Gastrocnemius medialis (tissue), 4 donors: ENCODE measurements around the gene SAMD4A. TPM values are rescaled to one million over a fixed set of nuclear protein-coding genes. Genes with fewer than 3 reads are reported as not detected.

Source experiments
- ATAC-seq, 2 donors: fragments of 150-250 bp; one replicate each; pipeline ENCODE4 v1.9.1; 2016
- DNase-seq, 2 donors: peaks; one replicate each; pipeline ENCODE4 v3.0.0-alpha.2; 2019
- H3K27ac ChIP-seq, 4 donors: fragments of 200-600 bp; sonication (generic); 1 replicate in 1 of 4; 2 replicates in 3 of 4; pipeline ENCODE4 v1.5.1; 2016 to 2018; ENCODE audit warnings: mild to moderate bottlenecking in 2 of 4, moderate library complexity in 1 of 4
- H3K27me3 ChIP-seq, 3 donors: fragments of 200-600 bp; sonication (generic) in 2 of 3; 1 replicate in 1 of 3; 2 replicates in 2 of 3; pipeline versions ENCODE4 v1.5.1 to v1.6.0; 2016 to 2019; ENCODE audit warnings: mild to moderate bottlenecking in 1 of 3, moderate library complexity in 1 of 3
- H3K36me3 ChIP-seq, 2 donors: fragments of 200-600 bp; sonication (generic) in 1 of 2; one replicate each; pipeline ENCODE4 v1.5.1; 2017 to 2018
- H3K4me1 ChIP-seq, 2 donors: fragments of 200-600 bp; sonication (generic) in 1 of 2; one replicate each; pipeline ENCODE4 v1.5.1; 2016 to 2017; ENCODE audit warnings: mild to moderate bottlenecking in 2 of 2
- H3K4me3 ChIP-seq, 4 donors: fragments of 200-600 bp; sonication (generic) in 3 of 4; 1 replicate in 1 of 4; 2 replicates in 3 of 4; pipeline ENCODE4 v1.5.1; 2016 to 2019; ENCODE audit warnings: mild to moderate bottlenecking in 2 of 4
- H3K9me3 ChIP-seq, 3 donors: fragments of 200-600 bp; sonication (generic) in 2 of 3; 1 replicate in 1 of 3; 2 replicates in 2 of 3; pipeline ENCODE4 v1.5.1; 2016 to 2019
- CTCF ChIP-seq, 5 experiments: fragments of 450-650 bp in 3 of 5; fragments of 200-600 bp in 2 of 5; sonication (generic) in 2 of 5; IDR thresholded peaks in 4 of 5; conservative IDR thresholded peaks in 1 of 5; 1 replicate in 4 of 5; 2 replicates in 1 of 5; pipeline ENCODE4 v1.5.1; 2016 to 2019; ENCODE audit warnings: antibody characterized with exemption in 5 of 5, mild to moderate bottlenecking in 3 of 5, moderate library complexity in 3 of 5
- POLR2A ChIP-seq, 2 donors: fragments of 450-650 bp; IDR thresholded peaks; one replicate each; pipeline ENCODE4 v1.6.1; 2017; ENCODE audit warnings: antibody characterized with exemption in 2 of 2, mild to moderate bottlenecking in 2 of 2, moderate library complexity in 2 of 2
- in situ Hi-C, 4 donors: fragments of 200-750 bp; cut with MboI; loops; one replicate each; pipeline versions ENCODE4 v1.15.0 to v1.8.0; 2017; ENCODE audit warnings: low sequenced_read_pairs in 4 of 4
- intact Hi-C: fragments of 100-400 bp; cut with DNase I; formaldehyde crosslinking; loops from one replicate; pipeline ENCODE4 v1.15.1; 2023; ENCODE audit warnings: low total_unique reads
- total RNA-seq, 4 donors: library from RNA; depleted of rRNA; stranded (reverse); fragments of >200 nt; gene quantifications; one replicate each; pipeline versions ENCODE4 v1.1.0 to v1.2.3, GENCODE V29; 2016

Gene SAMD4A
- total RNA-seq, 4 donors from 2014 or later: 26.4 to 48.0 (median 42.2) TPM

GRCh38 chr14:54804538-54805041 is 237.7 kb downstream of the SAMD4A start:
- TF ChIP-seq CTCF (IDR thresholded peaks at IDR 0.05 in 4 of 5, conservative IDR thresholded peaks at IDR 0.05 in 1 of 5): no peak
- no peak for TF ChIP-seq POLR2A (IDR thresholded peaks at IDR 0.05)
- no peak overlapping the region for H3K4me3 ChIP-seq
- no peak for DNase-seq
- H3K27ac ChIP-seq: no peak overlapping the region
- H3K4me1 ChIP-seq: peaks cover 0 to 5% of the 10 kb centered on the region in 2 donors
- no peaks in the 10 kb centered on the region for H3K36me3 ChIP-seq
- intact Hi-C loops: loop anchor here (1.0 to 5.0 kb wide), 2 partner anchors 17 to 32 kb away; no protein-coding TSS in a partner anchor
- in situ Hi-C loops: loop anchor here in 1 of 4 donors (10.0 kb wide), 1 partner anchor 250 kb away; no protein-coding TSS in a partner anchor
- ATAC-seq: no peak
- no peaks in the 10 kb centered on the region for H3K27me3 ChIP-seq
- H3K9me3 ChIP-seq: no peaks in the 10 kb centered on the region

DNA sequence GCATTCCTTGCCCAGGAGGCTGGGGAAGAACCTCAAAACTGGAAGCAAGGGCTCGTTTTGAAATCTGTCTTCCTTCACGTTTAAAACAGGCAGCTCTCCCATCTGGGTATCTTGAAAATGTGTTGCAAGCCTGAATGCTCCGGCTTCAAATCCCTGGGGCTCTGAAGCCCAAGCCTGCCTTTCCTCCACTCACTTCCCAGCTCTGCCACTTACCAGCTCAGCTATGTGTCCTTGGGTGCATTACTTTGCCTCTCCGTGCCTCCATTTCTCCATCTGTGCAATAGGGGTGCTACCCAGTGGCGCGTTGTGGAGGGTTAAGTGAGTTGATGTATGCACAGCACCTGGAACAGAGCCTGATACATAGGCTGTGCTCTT is 238.1 kb downstream of the SAMD4A start:
- H3K4me1 ChIP-seq: peaks cover 0 to 5% of the 10 kb centered on the region in 2 donors
- H3K4me3 ChIP-seq: no peak overlapping the region
- intact Hi-C loops: loop anchor here (1.0 to 5.0 kb wide), 2 partner anchors 18 to 33 kb away; no protein-coding TSS in a partner anchor
- in situ Hi-C loops: loop anchor here in 1 of 4 donors (10.0 kb wide), 1 partner anchor 250 kb away; no protein-coding TSS in a partner anchor
- DNase-seq (no peak), ATAC-seq (no peak)
- no peaks in the 10 kb centered on the region for H3K9me3 ChIP-seq
- no peaks in the 10 kb centered on the region for H3K36me3 ChIP-seq
- no peaks in the 10 kb centered on the region for H3K27me3 ChIP-seq
- no peak overlapping the region for H3K27ac ChIP-seq
- TF ChIP-seq POLR2A (IDR thresholded peaks at IDR 0.05): no peak
- no peak for TF ChIP-seq CTCF (IDR thresholded peaks at IDR 0.05 in 4 of 5, conservative IDR thresholded peaks at IDR 0.05 in 1 of 5)

DNA sequence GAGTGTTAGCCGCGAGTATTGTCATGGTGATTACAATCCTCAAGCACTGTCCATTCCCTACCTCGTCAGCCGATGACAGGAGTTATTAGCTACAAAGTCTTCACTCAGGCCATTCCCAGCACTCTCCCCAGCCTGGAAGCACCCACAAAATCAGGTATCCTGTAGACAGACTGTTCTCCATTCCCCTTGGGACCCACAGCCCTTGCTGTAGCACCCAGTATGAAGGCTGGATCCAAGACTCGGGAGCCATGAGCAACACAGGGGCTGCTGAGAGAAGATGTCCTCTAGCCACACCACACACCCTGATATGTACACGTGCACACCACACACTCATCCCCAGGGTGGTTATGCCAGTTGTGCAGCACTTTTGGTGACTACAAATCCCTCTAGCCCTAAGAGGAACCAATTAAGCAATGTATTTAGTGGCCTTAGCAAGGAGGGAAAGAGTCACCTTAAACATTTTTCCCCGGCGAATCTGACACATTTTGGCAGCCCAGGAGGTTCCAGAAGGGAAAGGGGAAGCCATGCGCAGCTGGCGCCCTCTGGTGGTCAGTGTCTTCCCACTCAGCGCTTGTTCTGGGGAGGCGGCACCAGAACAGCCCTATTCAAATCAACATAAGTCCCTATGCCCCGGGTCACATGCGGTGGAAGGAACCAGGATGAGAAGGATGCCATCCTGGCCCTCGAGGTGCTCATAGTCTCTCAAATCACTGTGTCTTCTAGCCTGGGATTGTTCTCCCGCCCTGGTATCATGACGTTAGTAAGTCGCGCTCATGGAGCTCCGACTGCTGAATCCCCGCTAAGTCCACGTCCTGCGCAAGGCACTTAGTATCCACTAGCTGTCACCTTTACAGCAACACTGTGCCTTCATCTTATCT is 238.8 kb downstream of the SAMD4A start:
- H3K27ac ChIP-seq: no peak overlapping the region
- peak; percentile 92 for ATAC-seq
- H3K4me1 ChIP-seq: peaks cover 0 to 5% of the 10 kb centered on the region in 2 donors
- H3K36me3 ChIP-seq: no peaks in the 10 kb centered on the region
- in situ Hi-C loops: loop anchor here in 1 of 4 donors (10.0 kb wide), 1 partner anchor 251 kb away; no protein-coding TSS in a partner anchor
- no peak for TF ChIP-seq POLR2A (IDR thresholded peaks at IDR 0.05)
- peak; percentile 89 to 97 (median 92) for TF ChIP-seq CTCF (IDR thresholded peaks at IDR 0.05 in 4 of 5, conservative IDR thresholded peaks at IDR 0.05 in 1 of 5)
- peak; percentile 59 to 79 for DNase-seq
- peak overlapping the region in 1 of 4 donors; percentile 17 for H3K4me3 ChIP-seq
- H3K9me3 ChIP-seq: no peaks in the 10 kb centered on the region
- intact Hi-C loops: loop anchor here (1.0 to 5.0 kb wide), 3 partner anchors 18 to 241 kb away; no protein-coding TSS in a partner anchor
- H3K27me3 ChIP-seq: no peaks in the 10 kb centered on the region

- Histone ChIP-seq H3K36me3 (no peaks in the 10 kb centered on the region), H3K4me1 (peaks cover 0 to 5% of the 10 kb centered on the region in 2 donors), H3K27ac (no peak overlapping the region), H3K9me3 (no peaks in the 10 kb centered on the region), H3K27me3 (no peaks in the 10 kb centered on the region), H3K4me3 (no peak overlapping the region)
- intact Hi-C loops: loop anchor here (1.0 to 5.0 kb wide), 2 partner anchors 34 to 242 kb away; no protein-coding TSS in a partner anchor
- no peak for TF ChIP-seq POLR2A (IDR thresholded peaks at IDR 0.05)
- no peak for TF ChIP-seq CTCF (IDR thresholded peaks at IDR 0.05 in 4 of 5, conservative IDR thresholded peaks at IDR 0.05 in 1 of 5)
- DNase-seq (no peak), ATAC-seq (no peak)
- in situ Hi-C loops: loop anchor here in 1 of 4 donors (10.0 kb wide), 1 partner anchor 252 kb away; no protein-coding TSS in a partner anchor
Measured at GRCh38 chr14:54806616-54807015, 239.7 kb downstream of the SAMD4A start.
